Esophagus (tissue), 2 donors: ENCODE results near the gene AARS2. TPM values are rescaled to one million over a fixed set of nuclear protein-coding genes. Genes with fewer than 3 reads are reported as not detected.

Experiments
- H3K27ac ChIP-seq, 2 donors: one replicate each; pipeline ENCODE4 v1.5.1; 2013; ENCODE audit warnings: low read depth in 2 of 2, mild to moderate bottlenecking in 2 of 2, inconsistent platforms in 1 of 2, low read length in 1 of 2, moderate library complexity in 1 of 2
- H3K27me3 ChIP-seq, 2 donors: one replicate each; pipeline ENCODE4 v1.6.1; 2013; ENCODE audit warnings: low read length in 2 of 2, control low read depth in 1 of 2, mild to moderate bottlenecking in 1 of 2; ENCODE audit not compliant: insufficient read depth in 2 of 2, control insufficient read depth in 1 of 2
- H3K36me3 ChIP-seq, 2 donors: one replicate each; pipeline ENCODE4 v1.6.1; 2013; ENCODE audit warnings: low read length in 1 of 2; ENCODE audit not compliant: control insufficient read depth in 2 of 2, insufficient read depth in 2 of 2
- H3K4me1 ChIP-seq, 2 donors: one replicate each; pipeline ENCODE4 v1.6.1; 2013; ENCODE audit warnings: low read length in 1 of 2; ENCODE audit not compliant: control insufficient read depth in 2 of 2, insufficient read depth in 2 of 2
- H3K4me3 ChIP-seq, 2 donors: one replicate each; pipeline ENCODE4 v1.5.1; 2013; ENCODE audit warnings: low read length in 2 of 2, mild to moderate bottlenecking in 2 of 2, low read depth in 1 of 2, moderate library complexity in 1 of 2
- H3K9me3 ChIP-seq, 2 donors: one replicate each; pipeline ENCODE4 v1.6.1; 2013; ENCODE audit warnings: mild to moderate bottlenecking in 2 of 2, low read depth in 1 of 2, low read length in 1 of 2, moderate library complexity in 1 of 2; ENCODE audit not compliant: control insufficient read depth in 2 of 2, insufficient read depth in 1 of 2
- WGBS, 2 donors: extraction: QIAGEN DNeasy Blood & Tissue Kit; methylation state at CpG; one replicate each; pipeline ENCODE4 v1.1.7; 2013; 5-methylcytosine and 5-hydroxymethylcytosine counted together
- polyA plus RNA-seq, 2 donors: library from polyadenylated mRNA; stranded (reverse); fragments of 200-250 nt; gene quantifications; one replicate each; pipeline ENCODE4 v1.2.3, GENCODE V29; 2013
- donor health status: healthy with polysubstance abuse.
- donor health status: Bipolar disorder and iron deficiency.

AARS2 gene
- polyA plus RNA-seq, 2 donors: 7.0 to 8.5 TPM

DNA sequence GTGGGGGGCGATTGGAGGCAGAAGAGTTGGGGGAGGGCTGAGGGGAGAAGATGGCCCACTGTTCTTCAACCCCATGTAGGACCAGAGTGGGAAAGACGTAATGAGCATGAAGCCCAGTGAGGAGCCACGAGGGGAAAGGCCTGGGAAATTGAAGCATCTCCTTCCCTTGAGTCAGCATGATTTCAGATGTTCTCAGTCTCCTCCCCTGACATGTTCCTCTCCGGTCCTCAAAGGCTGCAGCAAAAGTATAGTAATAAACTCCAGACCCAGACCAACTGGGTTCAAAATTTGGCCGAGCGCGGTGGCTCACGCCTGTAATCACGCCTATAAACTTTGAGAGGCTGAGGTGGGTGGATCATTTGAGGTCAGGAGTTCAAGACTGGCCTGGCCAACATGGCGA lies 45.9 kb downstream of the AARS2 start:
- Histone ChIP-seq H3K27me3 (peaks cover 0 to 10% of the 10 kb centered on the region in 2 donors), H3K4me1 (peaks cover 7 to 22% of the 10 kb centered on the region in 2 donors), H3K36me3 (peaks cover 0 to under 1% of the 10 kb centered on the region in 2 donors), H3K4me3 (no peak overlapping the region), H3K9me3 (no peaks in the 10 kb centered on the region), H3K27ac (no peak overlapping the region)
- 72 to 74% methylated on average over 10 of the region's 10 CpGs for WGBS, 2 donors

DNA sequence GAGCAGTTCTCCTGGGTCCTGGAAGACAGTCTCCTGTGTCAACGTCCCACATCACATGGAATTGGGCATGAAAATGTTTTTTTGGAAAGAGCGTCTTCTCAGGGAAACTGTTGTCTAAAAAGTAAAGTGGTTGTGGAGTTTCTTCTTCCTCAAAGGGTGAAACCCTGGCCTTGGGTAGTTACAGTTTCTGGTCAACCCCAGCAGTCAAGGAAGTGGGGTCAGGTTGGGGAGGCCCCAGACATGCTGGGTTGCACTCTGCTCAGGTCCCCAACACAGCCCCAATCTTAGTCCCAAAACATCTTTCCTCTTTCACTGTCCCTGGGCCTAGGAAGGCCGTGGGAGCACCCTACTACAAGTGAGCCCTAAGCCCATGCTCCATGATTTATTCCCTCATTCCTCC lies 46.8 kb downstream of the AARS2 start:
- Histone ChIP-seq H3K4me1 (peaks cover 7 to 22% of the 10 kb centered on the region in 2 donors), H3K9me3 (no peaks in the 10 kb centered on the region), H3K4me3 (no peak overlapping the region), H3K27ac (no peak overlapping the region), H3K36me3 (peaks cover 0 to 4% of the 10 kb centered on the region in 2 donors), H3K27me3 (peaks cover 0 to 9% of the 10 kb centered on the region in 2 donors)
- WGBS, 2 donors: 79 to 80% methylated on average over 3 of the region's 3 CpGs

DNA sequence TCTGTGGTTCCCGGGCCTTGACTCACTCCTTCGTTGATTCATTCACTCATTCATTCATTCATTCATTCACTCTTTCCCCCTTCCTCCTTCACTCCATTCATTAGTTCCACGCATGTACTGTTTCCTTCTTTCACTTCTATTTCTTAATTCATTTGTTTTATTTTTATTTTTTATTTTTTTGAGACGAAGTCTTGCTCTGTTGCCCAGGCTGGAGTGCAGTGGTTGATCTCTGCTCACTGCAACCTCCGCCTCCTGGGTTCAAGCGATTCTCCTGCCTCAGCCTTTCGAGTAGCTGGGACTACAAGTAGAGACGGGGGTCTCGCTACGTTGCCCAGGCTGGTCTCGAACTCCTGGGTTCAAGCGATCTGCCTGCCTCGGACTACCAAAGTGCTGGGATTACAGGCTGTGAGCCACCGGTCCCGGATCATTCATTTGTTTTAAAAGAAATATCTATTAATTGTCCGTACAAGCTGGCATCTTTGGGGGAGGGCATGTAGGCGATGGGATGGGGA lies 47.4 kb downstream of the AARS2 start:
- H3K36me3 ChIP-seq: peaks cover 0 to 4% of the 10 kb centered on the region in 2 donors
- H3K9me3 ChIP-seq: no peaks in the 10 kb centered on the region
- peak overlapping the region in 1 of 2 donors; percentile 68 for H3K4me3 ChIP-seq
- no peak overlapping the region for H3K27ac ChIP-seq
- peaks cover 0 to 7% of the 10 kb centered on the region in 2 donors for H3K27me3 ChIP-seq
- 63% methylated on average over 17 of the region's 17 CpGs for WGBS, 2 donors
- peaks cover 7 to 22% of the 10 kb centered on the region in 2 donors for H3K4me1 ChIP-seq

- peaks cover 7 to 22% of the 10 kb centered on the region in 2 donors for H3K4me1 ChIP-seq
- peaks cover 0 to 7% of the 10 kb centered on the region in 2 donors for H3K36me3 ChIP-seq
- 0 to 1% methylated on average over 55 to 72 of the region's 72 CpGs for WGBS, 2 donors
- peaks cover 0 to 3% of the 10 kb centered on the region in 2 donors for H3K27me3 ChIP-seq
- peak within 1 kb of the TSS; percentile 68 to 72 for H3K4me3 ChIP-seq
- peak within 1 kb of the TSS; percentile 60 to 71 for H3K27ac ChIP-seq
- H3K9me3 ChIP-seq: no peaks in the 10 kb centered on the region
Measured at GRCh38 chr6:44265007-44265721, 48.0 kb downstream of the AARS2 start, which contains the start of gene NFKBIE. NFKBIE (minus strand) TSS chr6:44265551; CDS start chr6:44265346, 205 bp downstream.

DNA sequence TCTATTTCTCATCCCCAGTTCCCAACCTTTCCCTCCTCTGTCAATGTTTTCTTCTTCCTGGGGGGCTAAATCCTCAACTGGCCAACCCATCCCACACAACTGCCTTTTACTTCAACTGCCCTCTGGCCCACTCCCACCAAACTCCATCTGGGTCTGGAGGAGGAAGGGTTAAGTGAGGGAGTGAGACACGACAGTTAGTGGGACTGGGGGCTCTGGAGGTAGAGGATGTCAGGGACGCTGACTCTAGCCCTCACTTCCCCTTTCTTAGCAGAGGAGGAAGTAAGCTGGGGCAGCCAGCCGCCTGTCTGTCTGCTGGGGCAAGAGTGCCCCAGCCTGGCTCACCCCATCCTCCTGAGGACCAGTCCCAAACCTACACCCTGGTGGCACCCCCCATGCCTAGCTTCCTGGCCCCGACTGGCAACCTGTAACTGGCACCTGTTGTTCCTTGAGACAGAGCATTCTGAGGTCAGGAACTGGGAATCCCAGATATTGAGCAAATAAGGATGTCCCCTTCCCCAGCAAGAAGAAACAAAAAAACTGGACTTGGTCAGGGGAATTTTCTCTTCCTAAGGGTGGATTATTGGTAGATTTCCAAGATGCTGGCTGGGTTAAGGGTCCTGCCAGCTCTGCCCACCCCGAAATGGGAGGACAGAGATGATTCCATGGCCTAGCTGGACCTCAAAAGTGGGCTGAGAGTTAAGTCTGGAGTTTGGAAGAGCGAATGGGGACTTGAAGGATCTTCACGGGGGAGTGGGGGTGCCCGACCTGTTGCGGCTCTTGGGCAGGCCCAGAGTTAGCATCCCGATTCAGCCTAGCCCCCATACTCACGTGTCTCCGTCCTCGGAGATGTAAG lies 48.8 kb downstream of the AARS2 start:
- H3K27ac ChIP-seq: peak overlapping the region; percentile 60 to 71
- H3K9me3 ChIP-seq: no peaks in the 10 kb centered on the region
- peaks cover 0 to 12% of the 10 kb centered on the region in 2 donors for H3K36me3 ChIP-seq
- peak overlapping the region; percentile 68 to 72 for H3K4me3 ChIP-seq
- 5 to 7% methylated on average over 13 of the region's 13 CpGs for WGBS, 2 donors
- no peaks in the 10 kb centered on the region for H3K27me3 ChIP-seq
- H3K4me1 ChIP-seq: peaks cover 7 to 22% of the 10 kb centered on the region in 2 donors

GRCh38 chr6:44263354-44264100 lies 49.6 kb downstream of the AARS2 start:
- Histone ChIP-seq H3K4me1 (peaks cover 7 to 22% of the 10 kb centered on the region in 2 donors), H3K27me3 (no peaks in the 10 kb centered on the region), H3K27ac (peak overlapping the region; percentile 18 to 38), H3K36me3 (peaks cover 0 to 12% of the 10 kb centered on the region in 2 donors), H3K4me3 (peak overlapping the region; percentile 68 to 72), H3K9me3 (no peaks in the 10 kb centered on the region)
- WGBS, 2 donors: 31 to 32% methylated on average over 9 of the region's 9 CpGs

DNA sequence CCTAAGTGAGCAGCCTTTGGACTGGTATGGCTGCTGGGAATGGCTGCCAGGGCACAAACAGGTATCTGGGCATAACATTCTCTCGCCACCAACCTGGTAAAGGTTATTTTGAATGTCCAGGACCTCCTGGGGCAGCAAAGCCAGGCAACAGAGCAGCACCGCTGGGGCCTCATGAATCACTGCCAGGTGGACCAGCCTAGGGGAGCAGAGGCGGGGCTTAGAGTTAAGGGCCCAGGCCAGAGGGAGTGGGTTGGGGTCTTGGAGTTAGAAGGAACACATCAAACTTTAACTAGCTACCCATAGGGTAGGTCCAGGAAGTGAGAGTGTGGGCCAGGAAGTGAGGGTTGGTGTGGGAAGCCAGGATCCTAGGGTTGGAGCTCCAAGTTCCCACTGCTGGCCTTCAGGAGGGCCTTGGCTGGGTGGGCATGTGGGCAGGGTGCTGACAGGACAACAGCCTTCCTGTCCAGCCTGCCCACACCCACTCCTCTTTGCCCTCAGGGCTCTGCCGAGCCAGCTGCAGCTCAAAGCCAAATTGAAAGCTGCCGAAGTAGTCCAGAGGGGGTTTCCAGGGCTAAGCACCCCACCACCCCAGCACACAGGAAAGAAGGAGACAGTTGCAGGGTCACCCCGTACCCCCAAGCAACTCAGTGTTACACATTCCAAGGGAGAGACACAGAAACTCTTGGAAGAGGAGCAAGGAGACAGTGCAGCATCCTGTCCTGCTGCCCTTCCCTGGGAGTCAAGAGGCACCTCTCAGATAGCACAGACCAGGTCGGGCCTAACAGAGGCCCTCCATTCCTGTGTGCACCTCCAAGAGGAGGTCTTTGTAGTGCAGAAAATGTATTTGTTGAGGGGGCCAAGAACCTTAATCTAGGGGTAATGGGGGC lies 50.4 kb downstream of the AARS2 start:
- Histone ChIP-seq H3K27me3 (no peaks in the 10 kb centered on the region), H3K4me3 (peak overlapping the region; percentile 68 to 72), H3K9me3 (no peaks in the 10 kb centered on the region), H3K4me1 (peaks cover 7 to 22% of the 10 kb centered on the region in 2 donors), H3K36me3 (peaks cover 0 to 12% of the 10 kb centered on the region in 2 donors), H3K27ac (peak overlapping the region in 1 of 2 donors; percentile 18)
- WGBS, 2 donors: 52 to 58% methylated on average over 7 of the region's 7 CpGs

GRCh38 chr6:44261581-44261980 lies 51.6 kb downstream of the AARS2 start:
- H3K36me3 ChIP-seq: peaks cover 0 to 12% of the 10 kb centered on the region in 2 donors
- peaks cover 7 to 24% of the 10 kb centered on the region in 2 donors for H3K4me1 ChIP-seq
- WGBS, 2 donors: 93 to 97% methylated on average over 8 of the region's 8 CpGs
- H3K27me3 ChIP-seq: no peaks in the 10 kb centered on the region
- H3K27ac ChIP-seq: no peak overlapping the region
- no peaks in the 10 kb centered on the region for H3K9me3 ChIP-seq
- no peak overlapping the region for H3K4me3 ChIP-seq
